OCI-LY7 (cell line): ENCODE results near the gene MAP4.

Experiments
- EZH2phosphoT487 ChIP-seq: fragments of 200-600 bp; sonication (generic); IDR thresholded peaks from 2 replicates; pipeline ENCODE4 v1.6.1; 2018; ENCODE audit warnings: low read depth, borderline replicate concordance, mild to moderate bottlenecking, mixed run types, antibody characterized with exemption, low read length, moderate library complexity, mixed read lengths
- TF ChIP-seq, protein P1 (sequence below): fragments of 200-600 bp; sonication (generic); conservative IDR thresholded peaks from 2 replicates; pipeline ENCODE4 v1.5.1; 2014; ENCODE audit warnings: mild to moderate bottlenecking, antibody characterized with exemption, low read length, moderate library complexity, mixed read lengths

DNA sequence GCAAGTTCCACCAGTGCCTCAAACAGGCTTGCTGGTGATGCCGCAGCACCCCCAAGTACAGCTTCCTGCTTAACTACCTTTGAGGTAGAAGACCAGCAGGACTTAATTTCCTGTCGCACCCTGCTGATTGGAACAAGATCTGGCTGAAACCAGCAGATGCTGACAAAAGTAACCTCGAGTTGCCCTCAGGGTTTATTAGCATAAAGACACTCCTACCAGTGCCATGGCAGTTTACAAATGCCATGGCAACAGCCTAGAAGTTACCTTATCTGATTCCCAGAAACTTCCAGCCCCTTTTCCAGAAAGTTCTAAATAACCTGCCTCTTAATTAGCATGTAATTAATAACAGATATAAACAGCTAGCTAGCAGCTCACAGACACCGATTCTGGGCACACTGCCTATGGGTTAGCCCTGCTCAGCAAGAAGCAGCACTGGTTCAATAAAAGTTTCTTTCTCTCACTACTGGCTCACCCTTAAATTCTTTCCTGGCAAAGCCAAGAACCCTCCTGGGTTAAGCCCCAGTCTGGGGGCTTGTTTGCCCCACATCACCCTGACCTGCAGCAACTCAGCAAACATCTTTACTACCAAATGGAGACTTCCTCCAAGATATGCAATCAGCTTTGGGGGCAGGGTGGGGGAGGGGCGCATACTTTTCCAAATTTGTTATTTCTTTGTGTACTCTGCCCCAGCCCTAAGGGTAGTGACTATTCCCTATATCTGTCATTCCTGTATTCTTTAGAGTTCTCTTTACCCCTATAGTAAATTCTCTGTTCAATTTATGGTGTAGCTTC is 54.2 kb downstream of the MAP4 start:
- TF ChIP-seq, protein P1, sequence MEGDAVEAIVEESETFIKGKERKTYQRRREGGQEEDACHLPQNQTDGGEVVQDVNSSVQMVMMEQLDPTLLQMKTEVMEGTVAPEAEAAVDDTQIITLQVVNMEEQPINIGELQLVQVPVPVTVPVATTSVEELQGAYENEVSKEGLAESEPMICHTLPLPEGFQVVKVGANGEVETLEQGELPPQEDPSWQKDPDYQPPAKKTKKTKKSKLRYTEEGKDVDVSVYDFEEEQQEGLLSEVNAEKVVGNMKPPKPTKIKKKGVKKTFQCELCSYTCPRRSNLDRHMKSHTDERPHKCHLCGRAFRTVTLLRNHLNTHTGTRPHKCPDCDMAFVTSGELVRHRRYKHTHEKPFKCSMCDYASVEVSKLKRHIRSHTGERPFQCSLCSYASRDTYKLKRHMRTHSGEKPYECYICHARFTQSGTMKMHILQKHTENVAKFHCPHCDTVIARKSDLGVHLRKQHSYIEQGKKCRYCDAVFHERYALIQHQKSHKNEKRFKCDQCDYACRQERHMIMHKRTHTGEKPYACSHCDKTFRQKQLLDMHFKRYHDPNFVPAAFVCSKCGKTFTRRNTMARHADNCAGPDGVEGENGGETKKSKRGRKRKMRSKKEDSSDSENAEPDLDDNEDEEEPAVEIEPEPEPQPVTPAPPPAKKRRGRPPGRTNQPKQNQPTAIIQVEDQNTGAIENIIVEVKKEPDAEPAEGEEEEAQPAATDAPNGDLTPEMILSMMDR, result no peak
- no peak for TF ChIP-seq EZH2phosphoT487
